ENCODE measurements around the gene TNFRSF19. TPM values are rescaled to one million over a fixed set of nuclear protein-coding genes. Genes with fewer than 3 reads are reported as not detected.

TNFRSF19 gene
- total and polyA plus RNA-seq, 2 experiments from 2014 or later: 19.8 to 25.3 TPM

DNA sequence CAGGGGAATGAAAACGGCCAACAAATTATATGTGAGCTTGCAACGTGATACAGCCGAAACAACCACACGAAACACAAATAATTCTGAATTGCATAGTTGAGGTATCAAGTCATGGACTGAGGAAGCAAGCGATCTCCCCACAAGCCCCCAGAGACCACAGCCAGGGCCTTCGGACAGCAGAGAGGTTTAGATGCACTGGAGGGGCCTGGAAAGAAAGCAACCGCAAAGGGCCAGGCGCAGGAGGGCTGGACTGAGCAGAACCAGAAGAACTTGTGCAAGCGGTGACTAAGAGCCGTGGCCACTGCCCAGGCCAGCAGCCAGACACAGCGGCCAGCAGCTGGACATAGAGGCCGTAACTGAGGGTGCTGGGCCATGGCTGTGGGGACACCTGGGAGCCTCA lies 131.4 kb downstream of the TNFRSF19 start:
- TF ChIP-seq EZH2phosphoT487 (IDR thresholded peaks at IDR 0.05; ENCODE audit: low read depth, severe bottlenecking, unreplicated experiment) (no peak), EZH2 (IDR thresholded peaks at IDR 0.05; ENCODE audit: borderline replicate concordance) (no peak)
- TF ChIP-seq, protein P1, sequence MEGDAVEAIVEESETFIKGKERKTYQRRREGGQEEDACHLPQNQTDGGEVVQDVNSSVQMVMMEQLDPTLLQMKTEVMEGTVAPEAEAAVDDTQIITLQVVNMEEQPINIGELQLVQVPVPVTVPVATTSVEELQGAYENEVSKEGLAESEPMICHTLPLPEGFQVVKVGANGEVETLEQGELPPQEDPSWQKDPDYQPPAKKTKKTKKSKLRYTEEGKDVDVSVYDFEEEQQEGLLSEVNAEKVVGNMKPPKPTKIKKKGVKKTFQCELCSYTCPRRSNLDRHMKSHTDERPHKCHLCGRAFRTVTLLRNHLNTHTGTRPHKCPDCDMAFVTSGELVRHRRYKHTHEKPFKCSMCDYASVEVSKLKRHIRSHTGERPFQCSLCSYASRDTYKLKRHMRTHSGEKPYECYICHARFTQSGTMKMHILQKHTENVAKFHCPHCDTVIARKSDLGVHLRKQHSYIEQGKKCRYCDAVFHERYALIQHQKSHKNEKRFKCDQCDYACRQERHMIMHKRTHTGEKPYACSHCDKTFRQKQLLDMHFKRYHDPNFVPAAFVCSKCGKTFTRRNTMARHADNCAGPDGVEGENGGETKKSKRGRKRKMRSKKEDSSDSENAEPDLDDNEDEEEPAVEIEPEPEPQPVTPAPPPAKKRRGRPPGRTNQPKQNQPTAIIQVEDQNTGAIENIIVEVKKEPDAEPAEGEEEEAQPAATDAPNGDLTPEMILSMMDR (IDR thresholded peaks at IDR 0.05; ENCODE audit: poor library complexity): no peak
- H3K36me3 ChIP-seq (replicated peaks; ENCODE audit: insufficient read depth, low read depth): no peaks in the 10 kb centered on the region
- WGBS (ENCODE audit: low lambda C conversion rate, missing lambda C conversion rate): 80% methylated on average over 12 of the region's 12 CpGs
- H2AFZ ChIP-seq: no peak overlapping the region
- H3K9me3 ChIP-seq (ENCODE audit: low read depth): no peaks in the 10 kb centered on the region
- H3K4me3 ChIP-seq: no peak overlapping the region
- DNase-seq (ENCODE audit: low spot score): no peak
- no peak overlapping the region for H3K27ac ChIP-seq
- no peaks in the 10 kb centered on the region for H3K79me2 ChIP-seq
- H3K9me2 ChIP-seq (replicated peaks; ENCODE audit: insufficient read depth): no peaks in the 10 kb centered on the region
- H3K27me3 ChIP-seq: no peaks in the 10 kb centered on the region
- no peaks in the 10 kb centered on the region for H3K4me1 ChIP-seq (ENCODE audit: insufficient read depth)
- no peaks in the 10 kb centered on the region for H4K20me1 ChIP-seq (ENCODE audit: insufficient read depth, poor library complexity, severe bottlenecking)
- no peak overlapping the region for H3K4me2 ChIP-seq

DNA sequence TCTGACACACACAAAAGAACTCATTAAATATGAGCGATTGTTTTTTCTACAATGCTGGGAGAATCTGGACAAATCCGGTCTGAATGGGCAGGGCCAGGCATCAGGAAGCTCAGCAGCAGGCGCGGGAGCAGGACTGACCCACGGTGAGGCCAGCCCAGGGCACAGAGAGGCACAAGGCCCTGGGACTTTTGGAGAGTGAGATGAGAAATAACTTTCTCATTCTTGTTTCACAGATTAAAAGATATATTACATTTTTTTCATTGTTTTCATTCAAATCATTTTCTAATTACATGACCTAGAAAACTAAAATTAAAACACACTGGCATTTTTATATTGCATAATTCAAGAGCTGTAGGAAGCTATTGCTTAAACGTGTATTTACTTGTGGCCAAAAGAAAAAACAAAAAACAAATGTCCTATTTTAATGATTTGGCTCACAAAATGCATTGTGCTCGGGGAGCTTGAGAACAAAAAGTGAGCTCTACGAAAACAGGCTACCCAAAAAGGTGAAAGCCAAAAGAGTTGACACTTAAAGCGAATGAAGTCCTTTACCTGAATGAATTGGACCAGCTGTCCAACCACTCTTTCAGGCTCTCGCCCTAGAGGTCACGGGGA lies 133.1 kb downstream of the TNFRSF19 start:
- no peaks in the 10 kb centered on the region for H3K79me2 ChIP-seq
- no peaks in the 10 kb centered on the region for H3K9me2 ChIP-seq (replicated peaks; ENCODE audit: insufficient read depth)
- no peaks in the 10 kb centered on the region for H3K9me3 ChIP-seq (ENCODE audit: low read depth)
- 91% methylated on average over 11 of the region's 11 CpGs for WGBS (ENCODE audit: low lambda C conversion rate, missing lambda C conversion rate)
- no peak overlapping the region for H3K27ac ChIP-seq
- H2AFZ ChIP-seq: no peak overlapping the region
- no peak for DNase-seq (ENCODE audit: low spot score)
- H3K36me3 ChIP-seq (replicated peaks; ENCODE audit: insufficient read depth, low read depth): no peaks in the 10 kb centered on the region
- no peak overlapping the region for H3K4me3 ChIP-seq
- H3K4me1 ChIP-seq (ENCODE audit: insufficient read depth): no peaks in the 10 kb centered on the region
- H3K4me2 ChIP-seq: no peak overlapping the region
- no peaks in the 10 kb centered on the region for H3K27me3 ChIP-seq
- H4K20me1 ChIP-seq (ENCODE audit: insufficient read depth, poor library complexity, severe bottlenecking): no peaks in the 10 kb centered on the region
- TF ChIP-seq, protein P1 (IDR thresholded peaks at IDR 0.05; ENCODE audit: poor library complexity): no peak
- no peak for TF ChIP-seq EZH2 (IDR thresholded peaks at IDR 0.05; ENCODE audit: borderline replicate concordance)
- no peak for TF ChIP-seq EZH2phosphoT487 (IDR thresholded peaks at IDR 0.05; ENCODE audit: low read depth, severe bottlenecking, unreplicated experiment)

DNA sequence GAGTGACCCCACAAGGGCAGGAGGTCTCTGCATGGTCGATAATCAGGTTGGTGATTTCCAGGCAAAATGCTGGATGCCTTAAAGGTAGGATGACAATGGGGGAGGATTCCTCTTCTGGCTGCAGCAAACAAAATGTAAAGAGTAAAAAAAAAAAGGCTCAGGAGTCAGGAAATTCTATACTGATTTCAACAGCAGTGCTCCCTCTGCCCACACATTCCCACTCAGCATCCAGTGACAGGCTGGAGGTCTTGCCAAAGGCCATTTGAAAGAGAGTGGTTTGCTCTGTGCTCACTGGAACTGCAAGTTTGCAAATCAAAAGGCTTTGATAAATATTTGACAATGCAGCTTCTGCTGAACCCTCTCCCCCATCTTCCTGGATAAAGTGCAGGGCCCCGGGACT lies 135.4 kb downstream of the TNFRSF19 start:
- Histone ChIP-seq H3K4me1 (ENCODE audit: insufficient read depth) (no peaks in the 10 kb centered on the region), H3K27ac (no peak overlapping the region), H2AFZ (no peak overlapping the region), H3K27me3 (no peaks in the 10 kb centered on the region), H3K9me2 (replicated peaks; ENCODE audit: insufficient read depth) (no peaks in the 10 kb centered on the region), H3K4me2 (no peak overlapping the region), H3K79me2 (no peaks in the 10 kb centered on the region), H3K36me3 (replicated peaks; ENCODE audit: insufficient read depth, low read depth) (no peaks in the 10 kb centered on the region), H3K4me3 (no peak overlapping the region), H4K20me1 (ENCODE audit: insufficient read depth, poor library complexity, severe bottlenecking) (no peaks in the 10 kb centered on the region), H3K9me3 (ENCODE audit: low read depth) (no peaks in the 10 kb centered on the region)
- no peak for DNase-seq (ENCODE audit: low spot score)
- 68% methylated on average over 2 of the region's 2 CpGs for WGBS (ENCODE audit: low lambda C conversion rate, missing lambda C conversion rate)
- TF ChIP-seq EZH2 (IDR thresholded peaks at IDR 0.05; ENCODE audit: borderline replicate concordance) (no peak), EZH2phosphoT487 (IDR thresholded peaks at IDR 0.05; ENCODE audit: low read depth, severe bottlenecking, unreplicated experiment) (no peak)
- TF ChIP-seq, protein P1 (IDR thresholded peaks at IDR 0.05; ENCODE audit: poor library complexity): no peak
